HepG2 (cell line): Measurements from ENCODE around the gene CD70.

Experiments used
- EP300 ChIP-seq, 3 experiments: sonication (generic) in 1 of 3; formaldehyde crosslinking in 1 of 3; IDR thresholded peaks; 2 replicates each; pipeline versions ENCODE4 v1.5.1 to v1.6.1; 2011 to 2020; ENCODE audit warnings: low read depth in 2 of 3, low read length in 2 of 3, borderline replicate concordance in 1 of 3, improper control_type of control experiment in 1 of 3, mild to moderate bottlenecking in 1 of 3, missing genetic modification reagents in 1 of 3, moderate library complexity in 1 of 3
- FOXA3 ChIP-seq: IDR thresholded peaks from 2 replicates; pipeline ENCODE4 v1.6.1; 2016; ENCODE audit warnings: missing genetic modification reagents, missing compliant biosample characterization
- NFYB ChIP-seq: sonication (generic); formaldehyde crosslinking; IDR thresholded peaks from 2 replicates; pipeline ENCODE4 v1.4.0; 2020; ENCODE audit warnings: missing genetic modification reagents
- SNAPC4 ChIP-seq: sonication (generic); formaldehyde crosslinking; IDR thresholded peaks from 2 replicates; pipeline ENCODE4 v1.4.0; 2020; ENCODE audit warnings: mild to moderate bottlenecking, missing genetic modification reagents
- ZBTB33 ChIP-seq: sonication (generic); formaldehyde crosslinking; IDR thresholded peaks from 2 replicates; pipeline ENCODE4 v1.4.0; 2020; ENCODE audit warnings: missing genetic modification reagents
- ZFP36 ChIP-seq: fragments of 150-350 bp; IDR thresholded peaks from 2 replicates; pipeline ENCODE4 v1.6.1; 2018; ENCODE audit warnings: borderline replicate concordance, low read length, low read depth; ENCODE audit not compliant: partially characterized antibody

- no peak for TF ChIP-seq ZFP36
- peak; percentile 51; the same call in 1 of the 2 replicates for TF ChIP-seq FOXA3 (CRISPR knock-in tag)
- TF ChIP-seq SNAPC4 = no peak
- TF ChIP-seq EP300 (IDR thresholded peaks at IDR 0.05; ENCODE audit: low read depth in 2 of 2, low read length in 2 of 2) = no peak
- no peak for TF ChIP-seq EP300 (CRISPR knock-in tag; IDR thresholded peaks at IDR 0.05; ENCODE audit: borderline replicate concordance)
- TF ChIP-seq NFYB (CRISPR knock-in tag) = no peak
- TF ChIP-seq ZBTB33 = no peak
These were observed 22.9 kb downstream of the CD70 start for GRCh38 chr19:6568010-6568526.
